HepG2 (cell line): ENCODE results near the gene PRKACA. TPM values are rescaled to one million over a fixed set of nuclear protein-coding genes. Genes with fewer than 3 reads are reported as not detected.

Experiments used
- ATAC-seq: fragments of 200-7000 bp; cut with Tn5 transposase; 3 replicates; pipeline ENCODE4 v1.9.1; 2020; ENCODE audit warnings: mild to moderate bottlenecking, moderate library complexity
- BruUV-seq: library from RNA; stranded (reverse); fragments of 400-500 nt; replicated peaks from 2 replicates; lab custom pipeline; 2021; lab: Mats Ljungman, UMichigan
- CTCF ChIA-PET: fragments of 300-600 bp; formaldehyde crosslinking; extraction: SDS; loops from one replicate; lab custom pipeline; 2021; ENCODE audit warnings: low total read pairs, inconsistent platforms, low intra/inter-chr PET ratio; lab: Yijun Ruan, JAX
- POLR2A ChIA-PET: fragments of 350-600 bp; sonication (Branson Sonifier 250); formaldehyde crosslinking; loops from one replicate; lab custom pipeline; 2020; ENCODE audit warnings: antibody characterized with exemption, inconsistent platforms; lab: Yijun Ruan, JAX
- DNase-seq: peaks from one replicate; pipeline ENCODE4 v3.0.0-alpha.2; 2015; ENCODE audit warnings: low spot score
- FAIRE-seq: peaks from 3 replicates; lab custom pipeline; 2011; peaks lifted over from hg19 to GRCh38; lab: Jason Lieb, UNC
- H2AFZ ChIP-seq: one replicate; pipeline ENCODE4 v1.6.1; 2011; ENCODE audit warnings: low read length, inconsistent platforms
- H3K27ac ChIP-seq: fragments of 300-600 bp; 3 replicates; pipeline ENCODE4 v1.8.0; 2011; ENCODE audit warnings: mixed run types, mild to moderate bottlenecking, mixed read lengths, low read length, inconsistent platforms; ENCODE audit not compliant: insufficient read depth; ENCODE audit errors: extremely low read length
- H3K27me3 ChIP-seq, 2 experiments: fragments of 200-600 bp in 1 of 2; 2 replicates in 1 of 2; 3 replicates in 1 of 2; pipeline versions ENCODE4 v1.6.0 to v1.8.0; 2011; ENCODE audit warnings: low read length in 2 of 2, mild to moderate bottlenecking in 2 of 2, moderate library complexity in 2 of 2, inconsistent platforms in 1 of 2; ENCODE audit not compliant: insufficient read depth in 2 of 2, control insufficient read depth in 1 of 2
- H3K36me3 ChIP-seq, 2 experiments: fragments of 200-600 bp in 1 of 2; replicated peaks in 1 of 2; 2 replicates in 1 of 2; 3 replicates in 1 of 2; pipeline versions ENCODE4 v1.5.1 to v1.8.0; 2011; ENCODE audit warnings: low read length in 2 of 2, inconsistent platforms in 1 of 2; ENCODE audit not compliant: insufficient read depth in 2 of 2, control insufficient read depth in 1 of 2
- H3K4me1 ChIP-seq: 2 replicates; pipeline ENCODE4 v1.5.1; 2012; ENCODE audit warnings: low read length, inconsistent platforms; ENCODE audit not compliant: insufficient read depth
- H3K4me2 ChIP-seq: 2 replicates; pipeline ENCODE4 v1.6.0; 2011; ENCODE audit warnings: low read depth, low read length, inconsistent platforms
- H3K4me3 ChIP-seq, 3 experiments: fragments of 200-600 bp in 1 of 3; sonication (generic), shearing (Covaris generic) in 1 of 3; replicated peaks in 1 of 3; 2 replicates each; pipeline ENCODE4 v1.5.1; 2011 to 2016; ENCODE audit warnings: low read length in 3 of 3, inconsistent platforms in 2 of 3, low read depth in 2 of 3, mild to moderate bottlenecking in 2 of 3, control low read depth in 1 of 3, mixed read lengths in 1 of 3; ENCODE audit not compliant: insufficient read depth in 1 of 3
- H3K79me2 ChIP-seq: one replicate; pipeline ENCODE4 v1.6.1; 2011; ENCODE audit warnings: low read length, inconsistent platforms; ENCODE audit not compliant: insufficient read depth
- H3K9ac ChIP-seq: 2 replicates; pipeline ENCODE4 v1.6.0; 2011; ENCODE audit warnings: mild to moderate bottlenecking, low read depth, low read length, inconsistent platforms; ENCODE audit not compliant: insufficient read depth
- H3K9me3 ChIP-seq: 2 replicates; pipeline ENCODE4 v1.5.1; 2012; ENCODE audit warnings: mild to moderate bottlenecking, low read length
- H4K20me1 ChIP-seq: 2 replicates; pipeline ENCODE4 v1.6.0; 2011; ENCODE audit warnings: inconsistent platforms, mild to moderate bottlenecking, low read length, moderate library complexity; ENCODE audit not compliant: insufficient read depth
- HMG20A ChIP-seq: IDR thresholded peaks from 2 replicates; pipeline ENCODE4 v1.6.1; 2016; ENCODE audit warnings: borderline replicate concordance
- IKZF4 ChIP-seq: sonication (generic); formaldehyde crosslinking; IDR thresholded peaks from 2 replicates; pipeline ENCODE4 v1.5.1; 2020; ENCODE audit warnings: borderline replicate concordance, mild to moderate bottlenecking, low read depth, missing genetic modification reagents; ENCODE audit errors: not compliant biosample characterization
- NFIC ChIP-seq: IDR thresholded peaks from 2 replicates; pipeline ENCODE4 v1.6.1; 2012; ENCODE audit warnings: mild to moderate bottlenecking, low read length, inconsistent platforms
- PAXIP1 ChIP-seq: sonication (generic); formaldehyde crosslinking; conservative IDR thresholded peaks from 2 replicates; pipeline ENCODE4 v1.4.0; 2020; ENCODE audit warnings: mild to moderate bottlenecking, missing genetic modification reagents, moderate library complexity
- PITX1 ChIP-seq: sonication (generic); formaldehyde crosslinking; IDR thresholded peaks from 2 replicates; pipeline ENCODE4 v1.5.1; 2020; ENCODE audit warnings: mild to moderate bottlenecking, missing genetic modification reagents
- TBX2 ChIP-seq: sonication (generic); formaldehyde crosslinking; IDR thresholded peaks from 2 replicates; pipeline ENCODE4 v1.5.0; 2020; ENCODE audit warnings: missing genetic modification reagents, mild to moderate bottlenecking, borderline replicate concordance
- USF2 ChIP-seq, 2 experiments: sonication (generic) in 1 of 2; formaldehyde crosslinking in 1 of 2; IDR thresholded peaks; 2 replicates each; pipeline versions ENCODE4 v1.5.1 to v1.6.1; 2011 to 2020; ENCODE audit warnings: borderline replicate concordance in 1 of 2, low read depth in 1 of 2, low read length in 1 of 2, mild to moderate bottlenecking in 1 of 2, missing genetic modification reagents in 1 of 2, moderate library complexity in 1 of 2
- ZNF33B ChIP-seq: sonication (generic); formaldehyde crosslinking; IDR thresholded peaks from 2 replicates; pipeline ENCODE4 v1.5.1; 2020; ENCODE audit warnings: mild to moderate bottlenecking, missing genetic modification reagents
- ZNF362 ChIP-seq: sonication (generic); formaldehyde crosslinking; IDR thresholded peaks from 2 replicates; pipeline ENCODE4 v1.4.0; 2020; ENCODE audit warnings: missing genetic modification reagents, mild to moderate bottlenecking, borderline replicate concordance
- ZNF382 ChIP-seq: sonication (generic); formaldehyde crosslinking; IDR thresholded peaks from 2 replicates; pipeline ENCODE4 v1.5.0; 2020; ENCODE audit warnings: missing genetic modification reagents, mild to moderate bottlenecking, borderline replicate concordance
- ZNF513 ChIP-seq: sonication (generic); formaldehyde crosslinking; conservative IDR thresholded peaks from 2 replicates; pipeline ENCODE4 v1.5.0; 2020; ENCODE audit warnings: missing genetic modification reagents
- ZNF709 ChIP-seq: sonication (generic); formaldehyde crosslinking; IDR thresholded peaks from 2 replicates; pipeline ENCODE4 v1.5.0; 2020; ENCODE audit warnings: mild to moderate bottlenecking, missing genetic modification reagents
- ZNF891 ChIP-seq: sonication (generic); formaldehyde crosslinking; IDR thresholded peaks from 2 replicates; pipeline ENCODE4 v1.5.0; 2020; ENCODE audit warnings: mild to moderate bottlenecking, missing genetic modification reagents
- WGBS: methylation state at CpG from one replicate; pipeline ENCODE4 v1.1.6; 2017; ENCODE audit warnings: low lambda C conversion rate; 5-methylcytosine and 5-hydroxymethylcytosine counted together
- in situ Hi-C: cut with HindIII; loops from 2 replicates; pipeline ENCODE4 v1.10.0; 2017; ENCODE audit warnings: low pct_unique_long_range_greater_than_20kb; ENCODE audit not compliant: extremely low pct_ligation_motif_present
- intact Hi-C: fragments of 100-400 bp; cut with micrococcal nuclease; formaldehyde crosslinking; loops from one replicate; pipeline ENCODE4 v1.10.0; 2022; ENCODE audit not compliant: unreplicated experiment
- polyA plus RNA-seq, 8 experiments: library from polyadenylated mRNA; depleted of rRNA in 3 of 8; stranded (reverse) in 7 of 8; unstranded in 1 of 8; fragments of >200 nt; fragmentation: Illumina TruSeq in 4 of 8; extraction: Trizol in 4 of 8; gene quantifications; 2 replicates each; pipeline versions ENCODE4 v1.2.1 to v1.2.3, GENCODE V29; 2011 to 2016; ENCODE audit warnings: low read depth in 4 of 8, missing spikeins in 1 of 8, mixed read lengths in 1 of 8; ENCODE audit not compliant: insufficient read depth in 1 of 8
- total RNA-seq, 5 experiments: library from RNA; depleted of rRNA; stranded (reverse); fragments of >200 nt; fragmentation: Illumina TruSeq; extraction: Trizol; gene quantifications; 2 replicates each; pipeline ENCODE4 v1.2.3, GENCODE V29; 2016; ENCODE audit warnings: low read depth in 1 of 5

PRKACA gene
- total and polyA plus RNA-seq, 2 of the 13 experiments (the other 11 are each of a cell fraction or from before 2014, with no cell fraction given), result 11.0 to 18.2 TPM

GRCh38 chr19:14156122-14156521, 38.6 kb upstream of the PRKACA start (continued):
- no peak for TF ChIP-seq ZNF362
- TF ChIP-seq HMG20A (CRISPR knock-in tag), result no peak
- no peak for TF ChIP-seq ZNF382 (CRISPR knock-in tag)
- no peak for TF ChIP-seq PITX1 (CRISPR knock-in tag)
- no peak for TF ChIP-seq PAXIP1 (CRISPR knock-in tag)

GRCh38 chr19:14155371-14155770, 37.8 kb upstream of the PRKACA start:
- H3K36me3 ChIP-seq, result no peaks in the 10 kb centered on the region
- FAIRE-seq (no peak), ATAC-seq (no peak), DNase-seq (no peak)
- no peaks in the 10 kb centered on the region for H3K79me2 ChIP-seq
- BruUV-seq, result no TSS peak
- 95% methylated on average over 9 of the region's 17 CpGs for WGBS
- no peaks in the 10 kb centered on the region for H4K20me1 ChIP-seq
- ChIA-PET CTCF (no interaction called here), POLR2A (no interaction called here)
- H3K9ac ChIP-seq, result no peak overlapping the region
- no peaks in the 10 kb centered on the region for H3K27me3 ChIP-seq
- no peak overlapping the region for H3K4me3 ChIP-seq
- H3K27ac ChIP-seq, result no peak overlapping the region
- no peaks in the 10 kb centered on the region for H3K9me3 ChIP-seq
- intact Hi-C loops (no loop called here), in situ Hi-C loops (no loop called here)
- H3K4me2 ChIP-seq, result no peak overlapping the region
- H3K4me1 ChIP-seq, result peaks cover 6% of the 10 kb centered on the region; the same call in 1 of the 2 replicates
- H2AFZ ChIP-seq, result no peak overlapping the region
- TF ChIP-seq TBX2 (CRISPR knock-in tag), result no peak
- TF ChIP-seq USF2 (IDR thresholded peaks at IDR 0.05; ENCODE audit: low read depth, low read length), result no peak
- no peak for TF ChIP-seq USF2 (CRISPR knock-in tag; IDR thresholded peaks at IDR 0.05; ENCODE audit: borderline replicate concordance)
- TF ChIP-seq NFIC, result no peak
- no peak for TF ChIP-seq ZNF709 (CRISPR knock-in tag)
- TF ChIP-seq IKZF4 (CRISPR knock-in tag), result no peak
- no peak for TF ChIP-seq ZNF513 (CRISPR knock-in tag)
- TF ChIP-seq ZNF33B, result no peak
- TF ChIP-seq ZNF891, result no peak
